DMS 273 (cell line): ENCODE results near the gene NUP133.
"Not testable (repeated sequence)": the region's sequence is repeated elsewhere in the genome, so short reads cannot be mapped to it uniquely, and the experiment has no call there.

Source experiments
- DNase-seq: peaks from one replicate; lab custom pipeline; 2025; ENCODE audit not compliant: unreplicated experiment; lab: John Stamatoyannopoulos, UW

Gene NUP133

GRCh38 chr1:229507951-229508822 is at the start of gene NUP133:
Gene NUP133 (minus strand): TSS chr1:229508341. CDS start chr1:229508249, 92 bp downstream.
- DNase-seq: peak; percentile 99

GRCh38 chr1:229557200-229557850 is 49.2 kb upstream of the NUP133 start:
- DNase-seq: peak; percentile 46

- no peak for DNase-seq
These were observed 46.9 kb upstream of the NUP133 start for GRCh38 chr1:229554886-229555621.

- no peak for DNase-seq
These were observed 45.5 kb upstream of the NUP133 start for GRCh38 chr1:229553621-229554130.

GRCh38 chr1:229552732-229553131 is 44.6 kb upstream of the NUP133 start:
- no peak for DNase-seq

- DNase-seq: no peak
These were observed 42.8 kb upstream of the NUP133 start for GRCh38 chr1:229550812-229551567.

GRCh38 chr1:229547542-229547941 is 39.4 kb upstream of the NUP133 start:
- no peak for DNase-seq

- no peak for DNase-seq
These were observed 36.4 kb upstream of the NUP133 start for GRCh38 chr1:229544587-229544986.

- no peak for DNase-seq
These were observed 31.8 kb upstream of the NUP133 start for GRCh38 chr1:229539863-229540506.

GRCh38 chr1:229538945-229539344 is 30.8 kb upstream of the NUP133 start:
- DNase-seq: no peak

- no peak for DNase-seq
These were observed 29.8 kb upstream of the NUP133 start for GRCh38 chr1:229537894-229538293.

- DNase-seq: no peak
These were observed 28.8 kb upstream of the NUP133 start for GRCh38 chr1:229536982-229537381.

GRCh38 chr1:229535230-229535629 is 27.1 kb upstream of the NUP133 start:
- no peak for DNase-seq

- DNase-seq: no peak
These were observed 23.2 kb upstream of the NUP133 start for GRCh38 chr1:229531326-229531725.

GRCh38 chr1:229529639-229530038 is 21.5 kb upstream of the NUP133 start:
- DNase-seq: no peak

- DNase-seq: no peak
These were observed 18.6 kb upstream of the NUP133 start for GRCh38 chr1:229526695-229527094.

GRCh38 chr1:229523052-229523451 is 14.9 kb upstream of the NUP133 start:
- no peak for DNase-seq

- DNase-seq: peak; percentile 84
These were observed 6.6 kb upstream of the NUP133 start for GRCh38 chr1:229514578-229515275.

GRCh38 chr1:229511625-229512024 is 3.5 kb upstream of the NUP133 start:
- DNase-seq: not testable (repeated sequence)

GRCh38 chr1:229511201-229511600 is 3.1 kb upstream of the NUP133 start:
- not testable (repeated sequence) for DNase-seq
